ENCODE results near the gene CROCC2.

DNA sequence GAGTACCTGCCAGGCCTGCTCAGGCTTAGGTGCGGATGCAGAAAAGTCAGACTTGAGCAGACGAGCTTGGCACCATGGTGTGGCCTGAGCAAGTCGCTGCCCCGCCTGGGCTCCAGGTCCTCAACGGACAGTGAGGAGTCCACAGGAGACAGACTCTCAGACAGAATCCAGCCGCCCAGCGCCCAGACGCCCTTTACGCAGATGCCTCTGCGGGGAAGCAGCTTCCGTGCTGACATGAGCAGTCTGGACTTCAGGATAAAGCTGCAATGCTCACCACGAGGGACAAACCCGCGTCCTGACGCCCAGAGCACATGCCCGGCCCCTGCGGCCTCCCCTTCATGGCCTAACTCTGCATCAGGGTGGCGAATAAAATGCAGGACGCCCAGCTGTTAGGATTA lies 6.7 kb upstream of the CROCC2 start:
- TF ChIP-seq, protein P1, sequence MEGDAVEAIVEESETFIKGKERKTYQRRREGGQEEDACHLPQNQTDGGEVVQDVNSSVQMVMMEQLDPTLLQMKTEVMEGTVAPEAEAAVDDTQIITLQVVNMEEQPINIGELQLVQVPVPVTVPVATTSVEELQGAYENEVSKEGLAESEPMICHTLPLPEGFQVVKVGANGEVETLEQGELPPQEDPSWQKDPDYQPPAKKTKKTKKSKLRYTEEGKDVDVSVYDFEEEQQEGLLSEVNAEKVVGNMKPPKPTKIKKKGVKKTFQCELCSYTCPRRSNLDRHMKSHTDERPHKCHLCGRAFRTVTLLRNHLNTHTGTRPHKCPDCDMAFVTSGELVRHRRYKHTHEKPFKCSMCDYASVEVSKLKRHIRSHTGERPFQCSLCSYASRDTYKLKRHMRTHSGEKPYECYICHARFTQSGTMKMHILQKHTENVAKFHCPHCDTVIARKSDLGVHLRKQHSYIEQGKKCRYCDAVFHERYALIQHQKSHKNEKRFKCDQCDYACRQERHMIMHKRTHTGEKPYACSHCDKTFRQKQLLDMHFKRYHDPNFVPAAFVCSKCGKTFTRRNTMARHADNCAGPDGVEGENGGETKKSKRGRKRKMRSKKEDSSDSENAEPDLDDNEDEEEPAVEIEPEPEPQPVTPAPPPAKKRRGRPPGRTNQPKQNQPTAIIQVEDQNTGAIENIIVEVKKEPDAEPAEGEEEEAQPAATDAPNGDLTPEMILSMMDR (IDR thresholded peaks at IDR 0.05; ENCODE audit: low read depth, low read length, poor library complexity, severe bottlenecking) = no peak
- no peak for TF ChIP-seq EZH2phosphoT487 (IDR thresholded peaks at IDR 0.05; ENCODE audit: borderline replicate concordance, low read length)
